IPS-11a (cell line): ENCODE measurements around the gene PDE11A.

Experiments
- H3K4me3 ChIP-seq: one replicate; pipeline ENCODE4 v1.5.1; 2013; ENCODE audit warnings: low read depth, low read length, control low read depth

The PDE11A gene

DNA sequence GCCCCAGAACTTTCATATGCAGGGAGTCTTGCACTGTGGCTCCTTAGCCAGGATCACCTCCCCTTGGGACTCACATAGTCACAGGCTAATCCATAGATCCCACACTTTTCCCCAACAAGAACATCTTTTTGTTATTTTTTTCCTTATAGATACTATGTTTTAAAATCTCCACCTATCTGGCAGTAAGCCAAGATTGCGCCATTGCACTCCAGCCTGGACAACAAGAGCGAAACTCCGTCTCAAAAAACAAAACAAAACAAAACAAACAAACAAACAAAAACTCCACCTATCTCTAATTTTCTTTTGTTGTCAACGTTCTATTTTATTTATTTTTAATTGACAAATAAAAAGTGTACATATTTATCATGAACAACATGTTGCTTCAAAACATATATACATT, 141.7 kb downstream of the PDE11A start:
- H3K4me3 ChIP-seq, result no peak overlapping the region

GRCh38 chr2:177929662-177930522, 142.7 kb downstream of the PDE11A start:
- H3K4me3 ChIP-seq, result no peak overlapping the region

DNA sequence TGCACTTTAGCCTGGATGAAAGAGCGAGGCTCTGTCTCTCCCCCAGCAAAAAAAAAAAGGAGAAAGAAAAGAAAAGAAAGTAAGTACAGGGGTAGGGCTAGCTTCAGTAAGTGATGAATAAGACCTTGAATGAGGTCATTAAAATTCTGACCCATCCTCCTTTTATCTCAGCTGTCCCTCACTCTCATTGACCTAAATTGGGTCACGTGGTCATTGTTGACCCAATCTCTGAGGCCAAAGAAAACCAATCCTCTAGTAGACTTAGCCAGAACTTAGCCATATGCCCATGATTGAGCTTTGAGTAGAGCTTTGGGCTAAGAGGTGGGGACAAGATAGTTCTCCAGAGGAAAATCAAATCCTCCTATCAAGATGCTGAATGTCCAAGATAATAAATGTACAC, 149.3 kb downstream of the PDE11A start:
- no peak overlapping the region for H3K4me3 ChIP-seq

- no peak overlapping the region for H3K4me3 ChIP-seq
Measured at GRCh38 chr2:177921726-177922125, 150.9 kb downstream of the PDE11A start.

DNA sequence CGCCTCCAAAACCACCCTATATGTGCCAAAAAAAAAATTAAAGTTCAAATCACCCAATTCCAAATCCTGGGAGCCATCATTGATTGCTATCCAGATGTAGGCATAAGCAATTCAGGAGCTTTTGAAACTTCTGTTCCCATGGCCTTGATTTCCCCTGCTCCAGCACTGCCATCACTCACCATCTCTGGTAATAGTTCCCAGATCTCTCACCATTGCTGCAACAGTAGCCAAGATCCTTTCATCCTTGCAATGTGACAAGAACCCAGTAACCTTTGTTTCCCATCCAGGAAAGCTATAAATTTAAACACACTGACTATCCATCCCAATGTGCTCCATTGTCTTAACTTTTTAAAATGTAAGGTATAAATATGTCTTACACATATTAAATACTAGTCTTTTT, 155.4 kb downstream of the PDE11A start:
- no peak overlapping the region for H3K4me3 ChIP-seq

DNA sequence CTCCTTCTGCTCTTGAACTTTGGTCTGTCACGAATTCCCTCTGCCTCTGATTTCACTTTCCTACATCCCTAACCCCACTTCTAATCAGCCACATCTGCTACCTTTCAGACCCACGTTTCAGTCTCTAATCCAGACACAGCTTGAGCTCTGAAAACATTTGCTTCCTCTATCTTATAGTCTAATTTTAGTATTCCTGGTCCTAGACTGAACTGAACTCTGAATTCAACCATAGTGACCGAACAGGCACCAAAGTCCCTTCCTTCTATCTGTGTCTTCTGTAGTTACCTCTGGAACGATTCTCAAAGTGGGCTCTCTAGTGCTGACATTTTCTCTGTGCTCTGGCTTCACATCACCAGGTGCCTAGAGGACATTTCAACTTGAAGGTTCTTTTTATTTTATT, 156.2 kb downstream of the PDE11A start:
- H3K4me3 ChIP-seq, result no peak overlapping the region

DNA sequence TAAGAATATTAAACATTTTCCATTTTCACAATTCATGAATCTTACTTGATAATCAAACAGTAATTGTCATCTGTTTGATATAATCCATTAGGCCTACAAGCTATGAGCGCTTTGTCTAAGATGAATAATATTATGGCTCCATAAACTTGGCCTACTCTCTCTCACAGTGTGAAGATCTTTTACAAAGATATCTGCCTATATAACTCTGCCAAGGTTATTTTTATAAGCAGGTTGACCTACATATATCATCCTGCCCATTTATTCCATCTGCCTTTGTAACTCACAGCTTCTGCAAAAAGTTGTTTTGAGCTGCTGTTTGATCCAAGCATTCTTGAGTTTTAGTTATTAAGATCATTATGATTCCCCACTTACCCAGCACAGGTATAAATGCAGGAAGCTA, 158.3 kb downstream of the PDE11A start:
- no peak overlapping the region for H3K4me3 ChIP-seq

DNA sequence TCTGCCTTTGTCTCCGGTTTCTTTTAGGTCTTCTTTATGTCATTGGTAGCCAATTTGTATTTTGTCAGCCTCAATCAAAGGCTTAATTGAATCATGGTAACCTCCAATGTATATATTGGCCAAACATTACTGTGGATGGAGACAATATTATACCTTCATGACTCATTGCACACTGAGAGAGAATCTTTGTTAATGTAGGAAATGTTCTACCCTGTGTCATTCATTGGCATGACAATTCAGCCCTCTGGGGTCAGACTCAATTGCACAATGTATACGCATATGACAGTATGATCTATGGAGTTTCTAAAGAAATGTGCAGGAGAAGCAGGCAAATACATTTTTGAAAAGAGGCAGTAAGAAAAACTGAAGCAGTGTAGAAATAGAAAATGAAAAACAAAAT, 162.6 kb downstream of the PDE11A start:
- H3K4me3 ChIP-seq, result no peak overlapping the region

GRCh38 chr2:177908824-177909223, 163.8 kb downstream of the PDE11A start:
- no peak overlapping the region for H3K4me3 ChIP-seq

- H3K4me3 ChIP-seq, result no peak overlapping the region
Measured at GRCh38 chr2:177908182-177908581, 164.4 kb downstream of the PDE11A start.

- no peak overlapping the region for H3K4me3 ChIP-seq
Measured at GRCh38 chr2:177906041-177906718, 166.4 kb downstream of the PDE11A start.

DNA sequence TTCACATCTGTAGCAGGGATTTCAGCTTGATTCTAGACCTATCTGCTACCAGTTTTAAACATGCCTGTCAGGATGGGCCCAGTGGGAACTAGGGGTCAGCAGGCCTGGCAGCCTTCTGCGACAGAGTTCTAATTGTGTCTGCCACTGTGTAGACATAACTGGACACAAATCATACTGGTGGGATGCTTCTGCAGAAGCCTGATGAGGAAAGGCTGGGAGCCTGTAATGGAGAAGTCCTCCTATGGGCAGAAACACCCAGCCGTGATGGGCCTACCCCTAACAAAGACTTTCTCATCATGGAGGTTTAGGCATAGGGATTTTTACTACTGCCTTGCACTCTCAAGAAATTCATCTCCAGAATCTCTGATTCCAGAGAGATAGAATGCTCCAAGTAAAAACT, 166.9 kb downstream of the PDE11A start:
- H3K4me3 ChIP-seq, result no peak overlapping the region

DNA sequence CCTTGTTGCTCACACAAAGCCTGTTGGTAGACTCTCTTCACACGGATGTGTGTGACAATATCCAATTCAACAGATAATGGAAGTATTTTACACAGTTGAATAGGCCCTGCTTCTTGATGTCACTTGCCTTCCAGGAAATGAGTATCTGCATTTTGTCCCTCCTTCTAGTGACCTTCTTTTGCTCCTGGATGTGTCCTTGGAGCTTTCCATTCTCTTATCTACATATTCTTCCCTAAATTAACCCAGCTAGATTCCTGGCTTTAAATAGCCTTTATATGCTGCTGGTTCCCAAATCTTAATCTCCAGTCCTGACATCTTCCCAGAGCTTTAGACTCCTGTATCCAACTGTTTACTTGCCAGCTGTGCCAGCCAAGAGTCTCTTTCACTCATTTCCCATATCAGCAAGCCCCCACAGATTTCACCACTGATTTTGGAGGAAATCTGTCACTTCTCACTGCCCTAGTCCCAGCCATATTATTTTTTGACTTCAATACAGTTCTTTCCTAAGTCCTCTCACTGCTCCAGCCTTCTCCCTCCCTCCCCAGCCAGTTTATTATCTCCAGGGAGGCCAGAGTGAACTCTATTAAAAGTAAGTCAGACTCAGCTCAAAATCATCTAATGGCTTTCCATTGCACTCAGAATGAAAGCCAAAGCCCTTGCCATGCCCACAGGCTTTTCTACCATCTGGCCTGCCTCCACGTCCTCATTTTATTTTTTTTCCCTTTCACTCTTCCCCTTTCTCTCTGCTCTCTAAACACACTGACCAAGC, 170.0 kb downstream of the PDE11A start:
- H3K4me3 ChIP-seq, result no peak overlapping the region

DNA sequence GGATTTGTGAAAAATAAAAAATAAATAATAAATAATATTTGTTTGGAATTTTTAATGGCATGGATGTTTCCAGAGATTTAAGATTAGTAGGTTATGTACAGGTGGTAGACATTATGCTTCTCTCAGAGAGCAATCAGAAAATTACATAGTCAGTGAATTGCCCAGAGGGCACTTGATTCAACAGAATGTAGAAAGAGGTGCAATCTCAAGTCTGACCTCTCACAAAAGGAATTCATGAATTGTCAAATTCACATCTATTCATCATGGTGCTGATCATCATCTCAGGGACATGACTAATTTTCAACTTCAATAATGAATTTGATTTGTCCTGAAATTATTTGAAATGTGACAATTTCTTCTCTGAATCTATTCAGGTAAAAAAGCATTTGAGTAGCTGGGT, 172.5 kb downstream of the PDE11A start:
- no peak overlapping the region for H3K4me3 ChIP-seq

DNA sequence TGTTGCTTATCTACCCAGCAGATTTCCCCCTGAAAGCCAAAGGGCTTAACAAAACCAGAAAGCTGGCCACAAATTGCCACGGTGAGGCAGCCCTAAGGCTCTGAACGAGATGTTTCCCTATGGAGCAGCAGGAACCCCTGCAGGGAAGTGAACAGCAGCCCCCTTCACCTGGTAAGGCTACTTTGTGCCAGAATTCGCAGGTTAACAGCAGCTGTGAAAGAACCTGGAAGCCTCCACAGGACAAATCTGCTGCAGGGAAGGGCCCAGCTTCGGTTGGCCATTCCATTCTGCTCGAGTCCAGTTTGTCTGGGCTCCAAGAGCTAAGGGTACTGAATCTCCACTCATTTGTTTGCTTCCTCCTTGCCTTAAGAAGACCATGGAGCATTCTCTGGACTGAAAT, 175.3 kb downstream of the PDE11A start:
- no peak overlapping the region for H3K4me3 ChIP-seq

DNA sequence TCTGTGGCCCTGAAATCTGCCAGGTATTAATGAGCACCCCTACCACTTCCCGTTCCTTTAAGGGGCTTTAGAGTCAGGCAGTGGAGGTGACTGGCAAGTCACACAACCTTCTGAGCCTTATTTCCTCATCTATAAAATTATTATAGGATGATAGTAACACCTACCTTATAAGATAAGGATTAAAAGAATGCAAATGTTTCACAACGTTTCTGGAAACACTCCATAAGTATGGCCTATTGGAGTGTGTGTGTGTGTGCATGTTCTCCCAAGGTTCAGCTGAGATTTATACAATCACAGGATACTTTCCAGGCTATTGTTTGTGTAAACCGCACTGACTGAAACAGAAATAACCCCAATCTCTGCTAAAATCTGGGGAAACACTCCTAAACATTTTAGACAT, 176.0 kb downstream of the PDE11A start:
- no peak overlapping the region for H3K4me3 ChIP-seq

GRCh38 chr2:177894546-177894945, 178.0 kb downstream of the PDE11A start:
- no peak overlapping the region for H3K4me3 ChIP-seq

- H3K4me3 ChIP-seq, result no peak overlapping the region
Measured at GRCh38 chr2:177893880-177894279, 178.7 kb downstream of the PDE11A start.

DNA sequence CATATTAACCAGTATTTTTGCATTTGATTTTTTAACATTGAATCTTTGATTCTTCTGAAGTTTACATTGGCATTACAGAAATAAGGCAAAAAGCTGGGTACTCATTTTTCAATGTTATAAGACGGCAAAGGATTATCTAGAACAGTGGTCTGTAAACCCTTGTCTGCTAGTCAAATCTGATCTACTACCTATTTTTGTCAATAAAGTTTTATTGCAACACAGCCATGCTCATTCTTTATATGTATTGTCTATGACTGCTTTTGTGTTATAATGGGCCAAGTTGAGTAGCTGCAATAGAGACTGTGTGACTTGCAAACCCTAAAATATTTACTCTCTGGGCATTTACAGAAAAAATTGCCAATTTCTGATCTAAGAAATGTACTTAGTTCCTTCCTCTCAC, 181.0 kb downstream of the PDE11A start:
- no peak overlapping the region for H3K4me3 ChIP-seq

DNA sequence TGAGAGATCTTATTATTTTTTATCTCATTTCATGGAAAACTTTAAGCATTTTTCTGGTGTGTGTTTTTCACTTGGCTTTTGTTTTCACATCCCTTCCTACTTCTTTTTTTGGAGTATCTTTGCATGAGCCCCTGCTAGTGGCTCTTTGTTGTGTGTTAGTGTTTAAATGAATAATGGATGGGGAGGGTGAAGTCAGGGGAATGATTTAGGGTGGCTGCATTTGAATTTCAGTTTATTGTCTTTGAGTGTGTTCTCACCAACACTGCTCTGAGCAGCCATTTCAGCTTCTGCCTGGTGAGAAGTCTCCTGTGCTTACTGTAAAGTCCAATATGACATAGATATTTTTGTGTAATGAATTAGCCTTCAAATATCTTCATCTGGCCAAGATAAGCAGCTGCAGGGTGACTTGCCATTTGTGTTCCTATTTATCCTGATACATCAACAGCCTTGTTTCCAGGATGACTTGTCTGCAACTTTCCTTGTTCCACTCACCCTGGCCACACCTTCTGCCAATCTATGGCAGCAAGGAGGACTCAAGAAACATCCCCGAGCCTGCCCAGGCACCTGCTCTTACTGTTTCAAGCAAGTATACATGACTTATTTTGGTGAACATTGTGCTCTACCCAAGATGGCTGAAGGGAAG, 182.6 kb downstream of the PDE11A start:
- H3K4me3 ChIP-seq, result no peak overlapping the region

- H3K4me3 ChIP-seq, result no peak overlapping the region
Measured at GRCh38 chr2:177888581-177888980, 184.0 kb downstream of the PDE11A start.
